DND-41 (cell line): Measurements from ENCODE around the gene CAPG.

Experiments used
- EZH2 ChIP-seq: IDR thresholded peaks from 3 replicates; pipeline ENCODE4 v1.6.1; 2012; ENCODE audit warnings: borderline replicate concordance, low read depth, mild to moderate bottlenecking, moderate library complexity, low read length, inconsistent platforms; ENCODE audit not compliant: severe bottlenecking
- TF ChIP-seq, protein P1 (sequence below): IDR thresholded peaks from 2 replicates; pipeline ENCODE4 v1.5.1; 2012; ENCODE audit warnings: borderline replicate concordance, low read length, moderate library complexity, mild to moderate bottlenecking; ENCODE audit not compliant: poor library complexity, severe bottlenecking; ENCODE audit errors: extremely low read depth

DNA sequence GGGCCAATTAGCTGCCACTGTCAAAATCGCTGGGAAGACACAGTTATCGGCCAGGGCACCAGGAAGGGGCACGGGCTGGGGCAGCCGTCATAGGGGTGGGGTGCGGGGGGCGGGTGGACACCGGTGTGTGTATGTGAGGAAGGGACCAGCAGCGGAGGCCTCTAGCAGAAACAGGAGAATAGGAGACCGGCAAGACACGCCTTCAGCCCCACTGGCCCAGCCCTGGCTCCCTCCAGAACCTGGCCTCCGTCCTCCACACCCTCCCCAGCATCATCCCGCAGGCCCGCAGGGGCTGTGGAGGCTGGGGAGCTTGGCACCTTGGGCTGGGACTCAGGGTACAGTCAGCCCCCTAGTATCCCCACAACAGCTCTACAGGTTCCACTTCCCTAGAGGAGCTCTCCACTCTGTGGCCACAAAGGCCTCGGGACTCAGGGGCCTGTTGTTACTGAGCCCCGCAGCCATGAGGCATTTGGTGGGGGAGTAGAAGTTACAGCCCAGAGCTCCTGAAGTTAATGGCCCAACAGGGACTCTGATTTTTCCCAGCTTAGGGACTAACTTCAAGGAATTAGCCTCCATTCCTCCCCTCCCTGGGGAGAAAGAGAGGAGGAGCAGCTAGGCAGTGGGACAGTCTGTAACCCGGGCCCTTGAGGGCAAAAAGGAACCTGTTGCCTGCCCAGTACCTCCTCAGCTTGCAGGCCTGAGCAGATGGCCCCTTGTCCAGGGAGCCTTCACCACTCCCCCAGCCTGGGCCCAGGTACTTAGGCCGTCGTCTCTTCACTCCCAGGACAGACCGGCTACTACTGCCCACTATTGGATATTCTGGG lies 28.2 kb upstream of the CAPG start:
- TF ChIP-seq, protein P1, sequence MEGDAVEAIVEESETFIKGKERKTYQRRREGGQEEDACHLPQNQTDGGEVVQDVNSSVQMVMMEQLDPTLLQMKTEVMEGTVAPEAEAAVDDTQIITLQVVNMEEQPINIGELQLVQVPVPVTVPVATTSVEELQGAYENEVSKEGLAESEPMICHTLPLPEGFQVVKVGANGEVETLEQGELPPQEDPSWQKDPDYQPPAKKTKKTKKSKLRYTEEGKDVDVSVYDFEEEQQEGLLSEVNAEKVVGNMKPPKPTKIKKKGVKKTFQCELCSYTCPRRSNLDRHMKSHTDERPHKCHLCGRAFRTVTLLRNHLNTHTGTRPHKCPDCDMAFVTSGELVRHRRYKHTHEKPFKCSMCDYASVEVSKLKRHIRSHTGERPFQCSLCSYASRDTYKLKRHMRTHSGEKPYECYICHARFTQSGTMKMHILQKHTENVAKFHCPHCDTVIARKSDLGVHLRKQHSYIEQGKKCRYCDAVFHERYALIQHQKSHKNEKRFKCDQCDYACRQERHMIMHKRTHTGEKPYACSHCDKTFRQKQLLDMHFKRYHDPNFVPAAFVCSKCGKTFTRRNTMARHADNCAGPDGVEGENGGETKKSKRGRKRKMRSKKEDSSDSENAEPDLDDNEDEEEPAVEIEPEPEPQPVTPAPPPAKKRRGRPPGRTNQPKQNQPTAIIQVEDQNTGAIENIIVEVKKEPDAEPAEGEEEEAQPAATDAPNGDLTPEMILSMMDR: no peak
- TF ChIP-seq EZH2: no peak
